SU-DHL-6 (cell line): Measurements from ENCODE around the gene FAU.

Experiments
- H2AFZ ChIP-seq: fragments of 200-600 bp; sonication (generic); 2 replicates; pipeline ENCODE4 v1.6.1; 2014; ENCODE audit warnings: low read depth, mild to moderate bottlenecking, moderate library complexity, mixed read lengths, antibody characterized with exemption, low read length; ENCODE audit not compliant: severe bottlenecking
- H3F3A ChIP-seq: fragments of 200-600 bp; shearing (Covaris generic); 2 replicates; pipeline ENCODE4 v1.6.0; 2016; ENCODE audit warnings: antibody characterized with exemption, mild to moderate bottlenecking; ENCODE audit not compliant: insufficient read depth
- H3K27ac ChIP-seq: fragments of 200-600 bp; sonication (generic); 2 replicates; pipeline ENCODE4 v1.5.1; 2016; ENCODE audit warnings: low read depth, mild to moderate bottlenecking, low read length, moderate library complexity, mixed read lengths
- H3K27me3 ChIP-seq: fragments of 200-600 bp; sonication (generic), shearing (Covaris generic); 2 replicates; pipeline ENCODE4 v1.6.0; 2014; ENCODE audit warnings: mild to moderate bottlenecking, low read length
- H3K36me3 ChIP-seq: fragments of 200-600 bp; sonication (generic); 2 replicates; pipeline ENCODE4 v1.6.1; 2014; ENCODE audit warnings: mild to moderate bottlenecking, low read length, mixed read lengths
- H3K4me2 ChIP-seq: fragments of 300-600, 200-600 bp; shearing (Covaris generic), sonication (generic); 2 replicates; pipeline ENCODE4 v1.6.0; 2014; ENCODE audit warnings: low read length, low read depth, mild to moderate bottlenecking; ENCODE audit not compliant: poor library complexity, severe bottlenecking
- H3K4me3 ChIP-seq: fragments of 200-600 bp; sonication (generic); 2 replicates; pipeline ENCODE4 v1.5.1; 2014; ENCODE audit warnings: antibody characterized with exemption, low read length, mild to moderate bottlenecking, mixed read lengths; ENCODE audit not compliant: insufficient read depth, poor library complexity, severe bottlenecking
- H3K79me2 ChIP-seq: fragments of 200-600 bp; sonication (generic); 2 replicates; pipeline ENCODE4 v1.6.1; 2014; ENCODE audit warnings: mild to moderate bottlenecking, low read length, moderate library complexity; ENCODE audit not compliant: insufficient read depth
- H3K9ac ChIP-seq: fragments of 200-600 bp; sonication (generic); 2 replicates; pipeline ENCODE4 v1.7.0; 2014; ENCODE audit warnings: mild to moderate bottlenecking, low read length
- H3K9me2 ChIP-seq: fragments of 200-600 bp; sonication (generic); replicated peaks from 2 replicates; pipeline ENCODE4 v1.6.1; 2014; ENCODE audit warnings: low read length; ENCODE audit not compliant: insufficient read depth
- H3K9me3 ChIP-seq: fragments of 200-600 bp; sonication (generic); 2 replicates; pipeline ENCODE4 v1.6.1; 2014; ENCODE audit warnings: low read length, mixed read lengths; ENCODE audit not compliant: insufficient read depth
- H4K20me1 ChIP-seq: fragments of 200-600 bp; sonication (generic); 2 replicates; pipeline ENCODE4 v1.6.1; 2014; ENCODE audit warnings: low read depth, mild to moderate bottlenecking, antibody characterized with exemption, low read length, moderate library complexity, mixed read lengths
- CTCF ChIP-seq: fragments of 200-600 bp; sonication (generic); IDR thresholded peaks from one replicate; pipeline ENCODE4 v1.5.1; 2017; ENCODE audit warnings: antibody characterized with exemption, mild to moderate bottlenecking, low read length, moderate library complexity; ENCODE audit not compliant: insufficient read depth, poor library complexity, severe bottlenecking
- EZH2phosphoT487 ChIP-seq: fragments of 200-600 bp; sonication (generic), shearing (Covaris generic); conservative IDR thresholded peaks from 2 replicates; pipeline ENCODE4 v1.6.1; 2018; ENCODE audit warnings: mild to moderate bottlenecking, antibody characterized with exemption, low read length, moderate library complexity, mixed read lengths

Gene FAU

GRCh38 chr11:65118097-65118837 lies 3.7 kb downstream of the FAU start:
- Histone ChIP-seq H4K20me1 (no peaks in the 10 kb centered on the region), H3K9ac (0 out of 2 replicates have a peak overlapping the region, but pooled peaks have one; percentile 1), H3K9me2 (no peaks in the 10 kb centered on the region), H3K4me3 (no peak overlapping the region), H3K36me3 (peaks cover 13% of the 10 kb centered on the region; the same call in 1 of the 2 replicates), H3K9me3 (no peaks in the 10 kb centered on the region), H3K27me3 (no peaks in the 10 kb centered on the region), H3K4me2 (no peak overlapping the region), H3K79me2 (peaks cover 33% of the 10 kb centered on the region), H3K27ac (peak overlapping the region; percentile 71; the same call in 1 of the 2 replicates), H2AFZ (no peak overlapping the region), H3F3A (peaks cover 46% of the 10 kb centered on the region)
- no peak for TF ChIP-seq EZH2phosphoT487
- no peak for TF ChIP-seq CTCF

GRCh38 chr11:65117206-65118096 lies 4.5 kb downstream of the FAU start, which contains the start of gene ZNHIT2:
TSS of gene ZNHIT2 (minus strand) at chr11:65117701. CDS start at chr11:65117653, 48 bp downstream.
- no peaks in the 10 kb centered on the region for H3K27me3 ChIP-seq

More at GRCh38 chr11:65117206-65118096, 4.5 kb downstream of the FAU start, which contains the start of gene ZNHIT2:
- no peak within 1 kb of the TSS for H2AFZ ChIP-seq
- no peaks in the 10 kb centered on the region for H3K9me3 ChIP-seq
- H3K36me3 ChIP-seq, result peaks cover 13% of the 10 kb centered on the region; the same call in 1 of the 2 replicates
- H4K20me1 ChIP-seq, result no peaks in the 10 kb centered on the region
- H3K9me2 ChIP-seq, result no peaks in the 10 kb centered on the region
- H3K4me3 ChIP-seq, result peak within 1 kb of the TSS; percentile 62
- peak within 1 kb of the TSS; percentile 83 for H3K4me2 ChIP-seq
- peaks cover 25% of the 10 kb centered on the region for H3K79me2 ChIP-seq
- peaks cover 52% of the 10 kb centered on the region for H3F3A ChIP-seq
- TF ChIP-seq CTCF (peak; percentile 92), EZH2phosphoT487 (no peak)
- H3K27ac ChIP-seq, result peak within 1 kb of the TSS; percentile 88
- peak within 1 kb of the TSS; percentile 86 for H3K9ac ChIP-seq
